Ectodermal cell (in vitro differentiated cells): Measurements from ENCODE around the gene ABLIM3.

Source experiments
- H3K27ac ChIP-seq: 2 replicates; pipeline ENCODE4 v1.7.0; 2013; ENCODE audit warnings: mild to moderate bottlenecking, low read depth, low read length; ENCODE audit not compliant: insufficient read depth, poor library complexity, severe bottlenecking
- H3K27me3 ChIP-seq: 2 replicates; pipeline ENCODE4 v1.7.0; 2013; ENCODE audit warnings: mild to moderate bottlenecking, low read length; ENCODE audit not compliant: insufficient read depth, control insufficient read depth, poor library complexity, severe bottlenecking
- H3K36me3 ChIP-seq: one replicate; pipeline ENCODE4 v1.7.0; 2013; ENCODE audit warnings: low read length; ENCODE audit not compliant: control insufficient read depth, insufficient read depth
- H3K4me1 ChIP-seq: one replicate; pipeline ENCODE4 v1.7.0; 2013; ENCODE audit warnings: low read length; ENCODE audit not compliant: control insufficient read depth, insufficient read depth
- H3K4me3 ChIP-seq: 2 replicates; pipeline ENCODE4 v1.7.0; 2013; ENCODE audit warnings: low read depth, low read length, control low read depth; ENCODE audit not compliant: insufficient read depth
- H3K9me3 ChIP-seq: 2 replicates; pipeline ENCODE4 v1.7.0; 2013; ENCODE audit warnings: mild to moderate bottlenecking, low read length, moderate library complexity; ENCODE audit not compliant: control insufficient read depth
- WGBS, 2 experiments: methylation state at CpG; one replicate each; pipeline ENCODE4 v1.1.7; 2013; ENCODE audit warnings: missing lambda C conversion rate in 2 of 2; 5-methylcytosine and 5-hydroxymethylcytosine counted together

Gene ABLIM3

GRCh38 chr5:149278451-149279210 is 137.3 kb downstream of the ABLIM3 start:
- H3K4me1 ChIP-seq, result no peaks in the 10 kb centered on the region
- H3K4me3 ChIP-seq, result no peak overlapping the region
- H3K27me3 ChIP-seq, result peaks cover 8% of the 10 kb centered on the region
- H3K9me3 ChIP-seq, result no peaks in the 10 kb centered on the region
- WGBS, 2 experiments, result 90 to 93% methylated on average over 5 of the region's 5 CpGs
- H3K36me3 ChIP-seq, result no peaks in the 10 kb centered on the region
- H3K27ac ChIP-seq, result no peak overlapping the region

GRCh38 chr5:149279661-149280060 is 138.4 kb downstream of the ABLIM3 start:
- no peak overlapping the region for H3K27ac ChIP-seq
- no peaks in the 10 kb centered on the region for H3K27me3 ChIP-seq
- no peak overlapping the region for H3K4me3 ChIP-seq
- H3K9me3 ChIP-seq, result no peaks in the 10 kb centered on the region
- 88 to 90% methylated on average over 1 of the region's 1 CpG for WGBS, 2 experiments
- H3K4me1 ChIP-seq, result no peaks in the 10 kb centered on the region
- H3K36me3 ChIP-seq, result no peaks in the 10 kb centered on the region

GRCh38 chr5:149280124-149280523 is 138.8 kb downstream of the ABLIM3 start:
- Histone ChIP-seq H3K4me3 (no peak overlapping the region), H3K36me3 (no peaks in the 10 kb centered on the region), H3K4me1 (no peaks in the 10 kb centered on the region), H3K27ac (no peak overlapping the region), H3K9me3 (no peaks in the 10 kb centered on the region), H3K27me3 (no peaks in the 10 kb centered on the region)
- 71 to 89% methylated on average over 1 of the region's 1 CpG for WGBS, 2 experiments

GRCh38 chr5:149280802-149281201 is 139.5 kb downstream of the ABLIM3 start:
- H3K27ac ChIP-seq, result no peak overlapping the region

GRCh38 chr5:149282027-149282965 is 141.0 kb downstream of the ABLIM3 start:
- no peaks in the 10 kb centered on the region for H3K27me3 ChIP-seq
- no peak overlapping the region for H3K27ac ChIP-seq
- no peaks in the 10 kb centered on the region for H3K4me1 ChIP-seq
- no peak overlapping the region for H3K4me3 ChIP-seq
- no peaks in the 10 kb centered on the region for H3K9me3 ChIP-seq
- WGBS, 2 experiments, result 80 to 83% methylated on average over 12 of the region's 12 CpGs
- no peaks in the 10 kb centered on the region for H3K36me3 ChIP-seq

More at GRCh38 chr5:149280802-149281201, 139.5 kb downstream of the ABLIM3 start:
- 95 to 97% methylated on average over 4 of the region's 4 CpGs for WGBS, 2 experiments
- no peaks in the 10 kb centered on the region for H3K27me3 ChIP-seq
- H3K4me3 ChIP-seq, result no peak overlapping the region
- H3K36me3 ChIP-seq, result no peaks in the 10 kb centered on the region
- H3K9me3 ChIP-seq, result no peaks in the 10 kb centered on the region
- H3K4me1 ChIP-seq, result no peaks in the 10 kb centered on the region

- no peaks in the 10 kb centered on the region for H3K36me3 ChIP-seq
- H3K27ac ChIP-seq, result no peak overlapping the region
- H3K27me3 ChIP-seq, result no peaks in the 10 kb centered on the region
- WGBS, 2 experiments, result 95 to 98% methylated on average over 5 of the region's 5 CpGs
- H3K4me3 ChIP-seq, result no peak overlapping the region
- no peaks in the 10 kb centered on the region for H3K4me1 ChIP-seq
- H3K9me3 ChIP-seq, result no peaks in the 10 kb centered on the region
Observed at GRCh38 chr5:149282966-149283332, 141.7 kb downstream of the ABLIM3 start.

- Histone ChIP-seq H3K36me3 (no peaks in the 10 kb centered on the region), H3K27me3 (no peaks in the 10 kb centered on the region), H3K4me3 (no peak overlapping the region), H3K4me1 (no peaks in the 10 kb centered on the region), H3K27ac (no peak overlapping the region), H3K9me3 (no peaks in the 10 kb centered on the region)
- WGBS, 2 experiments, result 91% methylated on average over 11 of the region's 11 CpGs
Observed at GRCh38 chr5:149283626-149284480, 142.6 kb downstream of the ABLIM3 start.

GRCh38 chr5:149284501-149284900 is 143.2 kb downstream of the ABLIM3 start:
- Histone ChIP-seq H3K27ac (no peak overlapping the region), H3K36me3 (no peaks in the 10 kb centered on the region), H3K27me3 (no peaks in the 10 kb centered on the region), H3K4me3 (no peak overlapping the region), H3K4me1 (no peaks in the 10 kb centered on the region), H3K9me3 (no peaks in the 10 kb centered on the region)
- 75 to 82% methylated on average over 5 of the region's 5 CpGs for WGBS, 2 experiments

GRCh38 chr5:149285153-149285552 is 143.9 kb downstream of the ABLIM3 start:
- 92 to 94% methylated on average over 1 of the region's 1 CpG for WGBS, 2 experiments
- Histone ChIP-seq H3K9me3 (no peaks in the 10 kb centered on the region), H3K27me3 (no peaks in the 10 kb centered on the region), H3K4me1 (no peaks in the 10 kb centered on the region), H3K27ac (no peak overlapping the region), H3K36me3 (no peaks in the 10 kb centered on the region), H3K4me3 (no peak overlapping the region)
